HEK293 (cell line): ENCODE results near the gene EDARADD.

Experiments used
- CTCF ChIA-PET: fragments of 350-600 bp; formaldehyde crosslinking; extraction: SDS; loops from one replicate; lab custom pipeline; 2021; ENCODE audit warnings: antibody characterized with exemption; lab: Yijun Ruan, JAX
- POLR2A ChIA-PET: fragments of 300-600 bp; formaldehyde crosslinking; extraction: SDS; loops from one replicate; lab custom pipeline; 2020; ENCODE audit warnings: antibody characterized with exemption, inconsistent platforms; lab: Yijun Ruan, JAX
- H3K27ac ChIP-seq: fragments of 200-500 bp; sonication (Bioruptor generic); 2 replicates; pipeline ENCODE4 v1.5.1; 2014; ENCODE audit warnings: low read depth, low read length, control low read depth, inconsistent platforms; ENCODE audit errors: extremely low read depth
- H3K36me3 ChIP-seq, 2 experiments: fragments of 200-500 bp in 1 of 2; sonication (Bioruptor generic) in 1 of 2; 1 replicate in 1 of 2; 2 replicates in 1 of 2; pipeline ENCODE4 v1.5.1; 2014 to 2017; ENCODE audit warnings: inconsistent platforms in 2 of 2, low read length in 2 of 2; ENCODE audit not compliant: control insufficient read depth in 2 of 2, insufficient read depth in 1 of 2
- H3K4me1 ChIP-seq: fragments of 200-500 bp; sonication (Bioruptor generic); 2 replicates; pipeline ENCODE4 v1.5.1; 2014; ENCODE audit warnings: mild to moderate bottlenecking, low read length, inconsistent platforms; ENCODE audit not compliant: control insufficient read depth, insufficient read depth
- H3K4me3 ChIP-seq: 2 replicates; pipeline ENCODE4 v1.5.1; 2011; ENCODE audit warnings: low read depth, mild to moderate bottlenecking, control low read depth, low read length, moderate library complexity
- H3K9me3 ChIP-seq: fragments of 200-500 bp; sonication (Bioruptor generic); 2 replicates; pipeline ENCODE4 v1.5.1; 2014; ENCODE audit warnings: low read depth, low read length, inconsistent platforms; ENCODE audit not compliant: control insufficient read depth, insufficient read depth
- BCL11B ChIP-seq: fragments of 450-650 bp; formaldehyde crosslinking; IDR thresholded peaks from 2 replicates; pipeline ENCODE4 v1.5.1; 2016; ENCODE audit warnings: low read depth, missing biosample characterization, missing genetic modification characterization
- EGR2 ChIP-seq: fragments of 450-650 bp; formaldehyde crosslinking; IDR thresholded peaks from 2 replicates; pipeline ENCODE4 v1.5.1; 2016; ENCODE audit warnings: low read depth, missing biosample characterization, missing genetic modification characterization
- HIC1 ChIP-seq: fragments of 450-650 bp; formaldehyde crosslinking; IDR thresholded peaks from 2 replicates; pipeline ENCODE4 v1.5.1; 2016; ENCODE audit warnings: missing biosample characterization, missing genetic modification characterization
- OVOL3 ChIP-seq: fragments of 450-650 bp; formaldehyde crosslinking; IDR thresholded peaks from 2 replicates; pipeline ENCODE4 v1.5.1; 2016; ENCODE audit warnings: missing biosample characterization, missing genetic modification characterization
- PBX3 ChIP-seq: sonication (generic); formaldehyde crosslinking; IDR thresholded peaks from 2 replicates; pipeline ENCODE4 v1.8.1; 2022; ENCODE audit warnings: mild to moderate bottlenecking, moderate library complexity, missing genetic modification reagents
- PRDM10 ChIP-seq: fragments of 450-650 bp; formaldehyde crosslinking; IDR thresholded peaks from 2 replicates; pipeline ENCODE4 v1.5.1; 2016; ENCODE audit warnings: missing biosample characterization, missing genetic modification characterization
- ZBTB20 ChIP-seq: fragments of 450-650 bp; formaldehyde crosslinking; IDR thresholded peaks from 2 replicates; pipeline ENCODE4 v1.5.1; 2016; ENCODE audit warnings: missing biosample characterization, missing genetic modification characterization
- ZBTB8A ChIP-seq: fragments of 450-650 bp; formaldehyde crosslinking; IDR thresholded peaks from 2 replicates; pipeline ENCODE4 v1.5.1; 2016; ENCODE audit warnings: missing biosample characterization, missing genetic modification characterization
- ZIC2 ChIP-seq: fragments of 450-650 bp; formaldehyde crosslinking; IDR thresholded peaks from 2 replicates; pipeline ENCODE4 v1.5.1; 2016; ENCODE audit warnings: missing biosample characterization, missing genetic modification characterization
- ZNF112 ChIP-seq: fragments of 450-650 bp; formaldehyde crosslinking; IDR thresholded peaks from 2 replicates; pipeline ENCODE4 v1.5.0; 2017; ENCODE audit warnings: missing biosample characterization, missing genetic modification characterization
- ZNF157 ChIP-seq: fragments of 450-650 bp; formaldehyde crosslinking; IDR thresholded peaks from 2 replicates; pipeline ENCODE4 v1.5.1; 2016; ENCODE audit warnings: missing biosample characterization, missing genetic modification characterization
- ZNF18 ChIP-seq: fragments of 450-650 bp; formaldehyde crosslinking; IDR thresholded peaks from 2 replicates; pipeline ENCODE4 v1.5.1; 2016; ENCODE audit warnings: missing biosample characterization, missing genetic modification characterization
- ZNF221 ChIP-seq: fragments of 450-650 bp; formaldehyde crosslinking; IDR thresholded peaks from 2 replicates; pipeline ENCODE4 v1.5.1; 2017; ENCODE audit warnings: missing biosample characterization, missing genetic modification characterization, borderline replicate concordance
- ZNF24 ChIP-seq: fragments of 450-650 bp; formaldehyde crosslinking; IDR thresholded peaks from 2 replicates; pipeline ENCODE4 v1.5.1; 2016; ENCODE audit warnings: missing biosample characterization, missing genetic modification characterization
- ZNF362 ChIP-seq: fragments of 450-650 bp; formaldehyde crosslinking; IDR thresholded peaks from 2 replicates; pipeline ENCODE4 v1.5.1; 2016; ENCODE audit warnings: missing biosample characterization, missing genetic modification characterization
- ZNF404 ChIP-seq: fragments of 450-650 bp; formaldehyde crosslinking; IDR thresholded peaks from 2 replicates; pipeline ENCODE4 v1.5.1; 2017; ENCODE audit warnings: missing biosample characterization, missing genetic modification characterization
- ZNF423 ChIP-seq: fragments of 450-650 bp; formaldehyde crosslinking; IDR thresholded peaks from 2 replicates; pipeline ENCODE4 v1.5.1; 2016; ENCODE audit warnings: missing biosample characterization, missing genetic modification characterization
- ZNF560 ChIP-seq: fragments of 450-650 bp; formaldehyde crosslinking; IDR thresholded peaks from 2 replicates; pipeline ENCODE4 v1.5.1; 2017; ENCODE audit warnings: missing biosample characterization, missing genetic modification characterization, borderline replicate concordance
- ZNF600 ChIP-seq: fragments of 450-650 bp; formaldehyde crosslinking; IDR thresholded peaks from 2 replicates; pipeline ENCODE4 v1.5.1; 2016; ENCODE audit warnings: missing biosample characterization, missing genetic modification characterization
- ZNF626 ChIP-seq: fragments of 450-650 bp; sonication (Bioruptor Pico); formaldehyde crosslinking; IDR thresholded peaks from 2 replicates; pipeline ENCODE4 v1.5.1; 2018; ENCODE audit warnings: missing biosample characterization, missing genetic modification characterization, inconsistent platforms
- ZNF76 ChIP-seq: fragments of 450-650 bp; formaldehyde crosslinking; IDR thresholded peaks from 2 replicates; pipeline ENCODE4; 2016; ENCODE audit warnings: low read depth, missing biosample characterization, missing genetic modification characterization, borderline replicate concordance
- ZNF768 ChIP-seq: fragments of 450-650 bp; formaldehyde crosslinking; IDR thresholded peaks from 2 replicates; pipeline ENCODE4 v1.5.1; 2018; ENCODE audit warnings: missing biosample characterization, mild to moderate bottlenecking, missing genetic modification characterization
- ZNF791 ChIP-seq: fragments of 450-650 bp; formaldehyde crosslinking; IDR thresholded peaks from 2 replicates; pipeline ENCODE4 v1.5.1; 2016; ENCODE audit warnings: missing biosample characterization, missing genetic modification characterization

EDARADD gene

GRCh38 chr1:236507022-236507700, 113.1 kb downstream of the EDARADD start (continued):
- TF ChIP-seq ZNF404 (tag by site-specific recombination), result no peak
- peak; percentile 90 for TF ChIP-seq ZNF362 (tag by site-specific recombination)
- TF ChIP-seq PRDM10, result peak; percentile 80
- TF ChIP-seq ZIC2 (tag by site-specific recombination), result peak; percentile 58; the same call in 1 of the 2 replicates
- no peak for TF ChIP-seq HIC1 (tag by site-specific recombination)
- no peak for TF ChIP-seq OVOL3 (tag by site-specific recombination)
- no peak for TF ChIP-seq ZBTB20 (tag by site-specific recombination)
- peak; percentile 82; the same call in 1 of the 2 replicates for TF ChIP-seq ZNF24 (tag by site-specific recombination)
- 0 out of 2 replicates have a peak, but pooled peaks have one; percentile 23 for TF ChIP-seq ZNF18 (tag by site-specific recombination)
- TF ChIP-seq ZBTB8A (tag by site-specific recombination), result peak; percentile 20; the same call in 1 of the 2 replicates

GRCh38 chr1:236508593-236509027, 114.5 kb downstream of the EDARADD start:
- Histone ChIP-seq H3K4me1 (peaks cover 10% of the 10 kb centered on the region), H3K27ac (no peak overlapping the region)
- CTCF ChIA-PET, result interaction anchor here (0.6 to 1.9 kb wide), 3 partner anchors 11 to 157 kb away, joined by 3 to 7 read pairs (median 3); no protein-coding TSS in a partner anchor

GRCh38 chr1:236509203-236509602, 115.1 kb downstream of the EDARADD start:
- ChIA-PET CTCF (interaction anchor here (1.9 kb wide), 1 partner anchor 10 kb away, joined by 7 read pairs; no protein-coding TSS in a partner anchor), POLR2A (no interaction called here)
- H3K9me3 ChIP-seq, result no peaks in the 10 kb centered on the region
- H3K27ac ChIP-seq, result no peak overlapping the region
- H3K4me1 ChIP-seq, result peaks cover 10% of the 10 kb centered on the region
- H3K36me3 ChIP-seq, result no peaks in the 10 kb centered on the region
- no peak overlapping the region for H3K4me3 ChIP-seq
- TF ChIP-seq ZNF768 (tag by site-specific recombination) (no peak), ZNF221 (tag by site-specific recombination) (no peak), PBX3 (no peak), BCL11B (tag by site-specific recombination) (no peak), EGR2 (no peak), ZNF791 (no peak), ZNF626 (tag by site-specific recombination) (no peak), ZNF112 (tag by site-specific recombination) (no peak), ZNF423 (tag by site-specific recombination) (no peak), ZNF600 (tag by site-specific recombination) (no peak)

More at GRCh38 chr1:236508593-236509027, 114.5 kb downstream of the EDARADD start:
- H3K9me3 ChIP-seq, result no peaks in the 10 kb centered on the region
- POLR2A ChIA-PET, result interaction anchor here (1.6 to 2.5 kb wide), 2 partner anchors 7 to 16 kb away, joined by 4 to 9 read pairs; no protein-coding TSS in a partner anchor
- H3K4me3 ChIP-seq, result no peak overlapping the region
- TF ChIP-seq ZNF157 (tag by site-specific recombination) (no peak), ZIC2 (tag by site-specific recombination) (no peak), ZNF76 (tag by site-specific recombination) (no peak), ZNF560 (tag by site-specific recombination) (no peak)
- TF ChIP-seq, all 188 proteins: peak for 0
- H3K36me3 ChIP-seq, result no peaks in the 10 kb centered on the region
